Ovary (tissue), 9 donors: ENCODE results near the gene SORCS2. TPM values are rescaled to one million over a fixed set of nuclear protein-coding genes. Genes with fewer than 3 reads are reported as not detected.

Experiments
- DNase-seq, 5 donors: peaks; one replicate each; pipeline ENCODE4 v3.0.0-alpha.2; 2019 to 2020
- H3K27ac ChIP-seq, 2 donors: fragments of 200-600 bp; one replicate each; pipeline versions ENCODE4 v1.5.1 to v1.8.0; 2019 to 2022
- H3K27me3 ChIP-seq: fragments of 200-600 bp; one replicate; pipeline ENCODE4 v1.8.0; 2022
- H3K36me3 ChIP-seq: fragments of 200-600 bp; sonication (generic); one replicate; pipeline ENCODE4 v1.5.1; 2019
- H3K4me1 ChIP-seq: one replicate; pipeline ENCODE4 v1.8.1; 2013; ENCODE audit warnings: mild to moderate bottlenecking, moderate library complexity; ENCODE audit not compliant: insufficient read depth
- H3K4me3 ChIP-seq: fragments of 200-600 bp; sonication (generic); one replicate; pipeline ENCODE4 v1.5.1; 2017
- H3K9me3 ChIP-seq, 2 donors: fragments of 200-600 bp in 1 of 2; sonication (generic) in 1 of 2; one replicate each; pipeline versions ENCODE4 v1.5.1 to v1.8.1; 2013 to 2019; ENCODE audit warnings: mild to moderate bottlenecking in 1 of 2, moderate library complexity in 1 of 2
- CTCF ChIP-seq, 3 donors: fragments of 450-650 bp in 2 of 3; fragments of 200-600 bp in 1 of 3; IDR thresholded peaks; one replicate each; pipeline versions ENCODE4 v1.5.1 to v1.8.0; 2016 to 2022; ENCODE audit warnings: antibody characterized with exemption in 3 of 3, mild to moderate bottlenecking in 1 of 3
- EP300 ChIP-seq: sonication (generic); formaldehyde crosslinking; IDR thresholded peaks from one replicate; pipeline ENCODE4 v1.6.1; 2017; ENCODE audit warnings: antibody characterized with exemption
- POLR2A ChIP-seq: fragments of 450-650 bp; IDR thresholded peaks from one replicate; pipeline ENCODE4 v1.6.1; 2017; ENCODE audit warnings: antibody characterized with exemption, mild to moderate bottlenecking, moderate library complexity
- WGBS, 3 donors: extraction: QIAGEN DNeasy Blood & Tissue Kit in 1 of 3; methylation state at CpG; one replicate each; pipeline versions ENCODE4 v1.1.5 to v1.1.7; 2013 to 2017; 5-methylcytosine and 5-hydroxymethylcytosine counted together
- intact Hi-C, 4 donors: fragments of 100-400 bp; cut with DNase I; formaldehyde crosslinking; loops; one replicate each; pipeline versions ENCODE4 v1.11.0 to v1.15.1; 2022 to 2023
- polyA plus RNA-seq, 2 donors: library from polyadenylated mRNA; stranded (reverse); fragments of 200-250 nt in 1 of 2; fragments of 350-450 nt in 1 of 2; fragmentation: Illumina TruSeq in 1 of 2; extraction: RNeasy Lipid Tissue Mini Kit (QIAGEN cat#74804) in 1 of 2; gene quantifications; one replicate each; pipeline ENCODE4 v1.2.3, GENCODE V29; 2013 to 2014
- total RNA-seq, 7 donors: library from RNA; depleted of rRNA in 2 of 7; stranded (reverse); fragments of >200 nt in 2 of 7; fragmentation: NEBNext Ultra II Directional in 3 of 7; extraction: Animal tissue kit (Norgen Biotek cat#: 25700) in 3 of 7; gene quantifications; one replicate each; pipeline versions ENCODE4 v1.1.0 to v1.2.4, GENCODE V29; 2016 to 2023
- donor health status: DM: no; HTN: no; CAD: no; lungs with moderate emphysema.
- donor health status: DM: no; HTN: no; CAD: no.
- donor health status: Bipolar disorder and iron deficiency.
- donor health status: DM: yes; HTN: yes; CAD: no.
- donor health status: DM: no; HTN: no; CAD: no.
- donor health status: DM: yes; HTN: yes; CAD: no.

Gene SORCS2
- total and polyA plus RNA-seq, 9 donors: 0.60 to 23.9 (median 7.1) TPM

- no peak overlapping the region for H3K27ac ChIP-seq
- 95 to 97% (median 96%) methylated on average over 9 of the region's 9 CpGs for WGBS, 3 donors
- H3K9me3 ChIP-seq: no peaks in the 10 kb centered on the region
- H3K36me3 ChIP-seq: no peaks in the 10 kb centered on the region
- H3K27me3 ChIP-seq: no peaks in the 10 kb centered on the region
- no peak overlapping the region for H3K4me3 ChIP-seq
- intact Hi-C loops: no loop called here
- no peaks in the 10 kb centered on the region for H3K4me1 ChIP-seq
- no peak for DNase-seq
- no peak for TF ChIP-seq POLR2A
- TF ChIP-seq EP300: no peak
- TF ChIP-seq CTCF (IDR thresholded peaks at IDR 0.05): no peak
Observed at GRCh38 chr4:7687796-7688195, 495.5 kb downstream of the SORCS2 start.

- TF ChIP-seq POLR2A (no peak), CTCF (IDR thresholded peaks at IDR 0.05) (no peak), EP300 (no peak)
- no peaks in the 10 kb centered on the region for H3K27me3 ChIP-seq
- 91 to 95% (median 94%) methylated on average over 6 of the region's 6 CpGs for WGBS, 3 donors
- no peak for DNase-seq
- no peaks in the 10 kb centered on the region for H3K36me3 ChIP-seq
- H3K4me3 ChIP-seq: no peak overlapping the region
- intact Hi-C loops: no loop called here
- no peaks in the 10 kb centered on the region for H3K9me3 ChIP-seq
- no peak overlapping the region for H3K27ac ChIP-seq
- no peaks in the 10 kb centered on the region for H3K4me1 ChIP-seq
Observed at GRCh38 chr4:7689773-7690693, 497.7 kb downstream of the SORCS2 start.

GRCh38 chr4:7691061-7691460 is 498.7 kb downstream of the SORCS2 start:
- no peak for TF ChIP-seq CTCF (IDR thresholded peaks at IDR 0.05)
- TF ChIP-seq POLR2A: no peak
- no peak for TF ChIP-seq EP300
- no peaks in the 10 kb centered on the region for H3K4me1 ChIP-seq
- H3K9me3 ChIP-seq: no peaks in the 10 kb centered on the region
- DNase-seq: no peak
- no peaks in the 10 kb centered on the region for H3K36me3 ChIP-seq
- H3K4me3 ChIP-seq: no peak overlapping the region
- intact Hi-C loops: no loop called here
- no peak overlapping the region for H3K27ac ChIP-seq
- 88 to 94% (median 92%) methylated on average over 6 of the region's 6 CpGs for WGBS, 3 donors
- no peaks in the 10 kb centered on the region for H3K27me3 ChIP-seq

GRCh38 chr4:7691982-7692381 is 499.6 kb downstream of the SORCS2 start:
- no peak overlapping the region for H3K4me3 ChIP-seq
- no peaks in the 10 kb centered on the region for H3K27me3 ChIP-seq
- no peak overlapping the region for H3K27ac ChIP-seq
- no peaks in the 10 kb centered on the region for H3K9me3 ChIP-seq
- 34 to 43% (median 41%) methylated on average over 8 of the region's 8 CpGs for WGBS, 3 donors
- no peaks in the 10 kb centered on the region for H3K36me3 ChIP-seq
- intact Hi-C loops: no loop called here
- peak in 4 of 5 donors; percentile 46 to 71 (median 55) for DNase-seq
- H3K4me1 ChIP-seq: no peaks in the 10 kb centered on the region
- no peak for TF ChIP-seq CTCF (IDR thresholded peaks at IDR 0.05)
- TF ChIP-seq POLR2A: no peak
- TF ChIP-seq EP300: no peak
